ENCODE results near the gene ETV6. TPM values are rescaled to one million over a fixed set of nuclear protein-coding genes. Genes with fewer than 3 reads are reported as not detected.

Gene ETV6
- total RNA-seq, 1 experiment from 2014 or later = 17.2 TPM

DNA sequence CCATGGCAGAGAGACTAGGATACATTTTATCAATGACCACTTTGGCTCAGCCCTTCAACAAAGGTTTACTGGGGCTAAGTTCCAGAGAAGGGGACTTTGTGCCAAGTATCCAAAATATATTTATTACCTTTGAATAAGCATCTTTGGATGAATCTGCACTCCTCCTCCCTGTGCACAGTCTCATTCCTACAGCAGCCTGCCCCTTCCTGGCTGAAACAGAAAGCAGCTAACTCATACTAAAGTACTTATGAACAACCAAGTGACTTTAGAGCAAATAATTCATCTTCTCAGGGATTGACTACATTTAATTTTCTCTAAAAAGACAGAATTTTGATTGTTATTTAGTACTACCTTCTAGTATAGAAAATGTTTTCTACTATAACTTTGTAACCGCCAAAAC lies 47.8 kb upstream of the ETV6 start:
- no peak overlapping the region for H3K4me3 ChIP-seq (ENCODE audit: low read depth in 2 of 2, low read length in 2 of 2)
- TF ChIP-seq SIN3A (IDR thresholded peaks at IDR 0.05; ENCODE audit: borderline replicate concordance, insufficient read depth, low read depth, low read length) (no peak), TCF7L2 (IDR thresholded peaks at IDR 0.05; ENCODE audit: low read depth, low read length) (no peak), POLR2AphosphoS5 (IDR thresholded peaks at IDR 0.05; ENCODE audit: low read depth, low read length) (no peak)
- TF ChIP-seq, protein P1, sequence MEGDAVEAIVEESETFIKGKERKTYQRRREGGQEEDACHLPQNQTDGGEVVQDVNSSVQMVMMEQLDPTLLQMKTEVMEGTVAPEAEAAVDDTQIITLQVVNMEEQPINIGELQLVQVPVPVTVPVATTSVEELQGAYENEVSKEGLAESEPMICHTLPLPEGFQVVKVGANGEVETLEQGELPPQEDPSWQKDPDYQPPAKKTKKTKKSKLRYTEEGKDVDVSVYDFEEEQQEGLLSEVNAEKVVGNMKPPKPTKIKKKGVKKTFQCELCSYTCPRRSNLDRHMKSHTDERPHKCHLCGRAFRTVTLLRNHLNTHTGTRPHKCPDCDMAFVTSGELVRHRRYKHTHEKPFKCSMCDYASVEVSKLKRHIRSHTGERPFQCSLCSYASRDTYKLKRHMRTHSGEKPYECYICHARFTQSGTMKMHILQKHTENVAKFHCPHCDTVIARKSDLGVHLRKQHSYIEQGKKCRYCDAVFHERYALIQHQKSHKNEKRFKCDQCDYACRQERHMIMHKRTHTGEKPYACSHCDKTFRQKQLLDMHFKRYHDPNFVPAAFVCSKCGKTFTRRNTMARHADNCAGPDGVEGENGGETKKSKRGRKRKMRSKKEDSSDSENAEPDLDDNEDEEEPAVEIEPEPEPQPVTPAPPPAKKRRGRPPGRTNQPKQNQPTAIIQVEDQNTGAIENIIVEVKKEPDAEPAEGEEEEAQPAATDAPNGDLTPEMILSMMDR (IDR thresholded peaks at IDR 0.05) = no peak
- TF ChIP-seq, protein P2, sequence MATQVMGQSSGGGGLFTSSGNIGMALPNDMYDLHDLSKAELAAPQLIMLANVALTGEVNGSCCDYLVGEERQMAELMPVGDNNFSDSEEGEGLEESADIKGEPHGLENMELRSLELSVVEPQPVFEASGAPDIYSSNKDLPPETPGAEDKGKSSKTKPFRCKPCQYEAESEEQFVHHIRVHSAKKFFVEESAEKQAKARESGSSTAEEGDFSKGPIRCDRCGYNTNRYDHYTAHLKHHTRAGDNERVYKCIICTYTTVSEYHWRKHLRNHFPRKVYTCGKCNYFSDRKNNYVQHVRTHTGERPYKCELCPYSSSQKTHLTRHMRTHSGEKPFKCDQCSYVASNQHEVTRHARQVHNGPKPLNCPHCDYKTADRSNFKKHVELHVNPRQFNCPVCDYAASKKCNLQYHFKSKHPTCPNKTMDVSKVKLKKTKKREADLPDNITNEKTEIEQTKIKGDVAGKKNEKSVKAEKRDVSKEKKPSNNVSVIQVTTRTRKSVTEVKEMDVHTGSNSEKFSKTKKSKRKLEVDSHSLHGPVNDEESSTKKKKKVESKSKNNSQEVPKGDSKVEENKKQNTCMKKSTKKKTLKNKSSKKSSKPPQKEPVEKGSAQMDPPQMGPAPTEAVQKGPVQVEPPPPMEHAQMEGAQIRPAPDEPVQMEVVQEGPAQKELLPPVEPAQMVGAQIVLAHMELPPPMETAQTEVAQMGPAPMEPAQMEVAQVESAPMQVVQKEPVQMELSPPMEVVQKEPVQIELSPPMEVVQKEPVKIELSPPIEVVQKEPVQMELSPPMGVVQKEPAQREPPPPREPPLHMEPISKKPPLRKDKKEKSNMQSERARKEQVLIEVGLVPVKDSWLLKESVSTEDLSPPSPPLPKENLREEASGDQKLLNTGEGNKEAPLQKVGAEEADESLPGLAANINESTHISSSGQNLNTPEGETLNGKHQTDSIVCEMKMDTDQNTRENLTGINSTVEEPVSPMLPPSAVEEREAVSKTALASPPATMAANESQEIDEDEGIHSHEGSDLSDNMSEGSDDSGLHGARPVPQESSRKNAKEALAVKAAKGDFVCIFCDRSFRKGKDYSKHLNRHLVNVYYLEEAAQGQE (IDR thresholded peaks at IDR 0.05; ENCODE audit: insufficient read depth in 1 of 2, low read depth in 2 of 2, low read length in 1 of 2) = no peak
- POLR2A ChIA-PET = no interaction called here
- CTCF ChIA-PET = no interaction called here
- DNase-seq (ENCODE audit: low read depth, low spot score) (no peak), ATAC-seq (no peak)
- H3K27ac ChIP-seq (ENCODE audit: low read length) = no peak overlapping the region
- no peaks in the 10 kb centered on the region for H3K36me3 ChIP-seq (ENCODE audit: control insufficient read depth, insufficient read depth, low read length)
- BruUV-seq (replicated peaks) = no TSS peak
- no peaks in the 10 kb centered on the region for H3K27me3 ChIP-seq (ENCODE audit: control insufficient read depth, insufficient read depth, low read length)
- H3K4me1 ChIP-seq (ENCODE audit: control insufficient read depth, insufficient read depth, low read length) = no peaks in the 10 kb centered on the region
- intact Hi-C loops (cut with micrococcal nuclease; ENCODE audit: unreplicated experiment) = no loop called here
- in situ Hi-C loops (cut with HindIII; ENCODE audit: low pct_unique_long_range_greater_than_20kb, low sequenced_read_pairs) = no loop called here
- no peaks in the 10 kb centered on the region for H3K9me3 ChIP-seq (ENCODE audit: control insufficient read depth, insufficient read depth, low read depth, low read length)

DNA sequence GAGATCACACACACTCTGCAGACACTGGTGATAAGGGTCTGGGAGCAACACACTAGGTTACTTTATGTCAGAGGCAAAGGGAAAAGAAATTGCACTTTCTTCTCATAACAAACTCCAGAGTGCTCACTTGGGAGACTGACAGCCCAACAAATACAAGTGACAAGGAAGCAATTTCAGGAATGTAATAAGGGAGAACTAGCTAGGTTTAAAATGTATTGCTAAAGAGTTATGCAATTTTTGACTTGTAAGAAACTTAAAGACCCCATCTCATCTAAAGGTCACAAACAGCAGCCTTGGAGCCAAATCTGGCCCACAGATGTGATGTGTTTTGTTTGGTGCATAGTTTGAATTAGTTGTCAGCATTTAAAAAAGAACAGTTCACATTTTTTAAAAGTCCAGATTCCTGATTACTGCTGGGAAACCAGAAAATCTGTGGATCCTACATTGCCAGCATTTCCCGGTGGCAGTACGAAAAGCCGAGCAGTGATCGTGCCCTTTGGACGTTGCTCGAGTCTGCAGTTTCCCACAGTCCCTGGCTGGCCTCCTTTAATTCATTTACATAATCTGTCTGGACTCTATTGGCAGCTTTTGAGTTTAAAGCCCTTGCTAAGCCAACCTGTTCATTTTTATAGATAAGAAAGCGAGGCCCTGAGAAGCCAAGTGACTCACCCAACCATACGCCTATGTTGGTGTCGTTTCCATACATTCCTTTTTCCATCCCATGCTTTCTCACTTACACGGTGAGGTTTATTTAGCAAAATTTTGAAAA lies 42.0 kb upstream of the ETV6 start:
- no TSS peak for BruUV-seq (replicated peaks)
- ATAC-seq (no peak), DNase-seq (ENCODE audit: low read depth, low spot score) (no peak)
- Histone ChIP-seq H3K4me3 (ENCODE audit: low read depth in 2 of 2, low read length in 2 of 2) (no peak overlapping the region), H3K4me1 (ENCODE audit: control insufficient read depth, insufficient read depth, low read length) (no peaks in the 10 kb centered on the region), H3K27ac (ENCODE audit: low read length) (no peak overlapping the region), H3K36me3 (ENCODE audit: control insufficient read depth, insufficient read depth, low read length) (no peaks in the 10 kb centered on the region), H3K27me3 (ENCODE audit: control insufficient read depth, insufficient read depth, low read length) (no peaks in the 10 kb centered on the region), H3K9me3 (ENCODE audit: control insufficient read depth, insufficient read depth, low read depth, low read length) (no peaks in the 10 kb centered on the region)
- intact Hi-C loops (cut with micrococcal nuclease; ENCODE audit: unreplicated experiment) = no loop called here
- in situ Hi-C loops (cut with HindIII; ENCODE audit: low pct_unique_long_range_greater_than_20kb, low sequenced_read_pairs) = no loop called here
- CTCF ChIA-PET = interaction anchor here (0.6 kb wide), 1 partner anchor 461 kb away, joined by 3 read pairs; no protein-coding TSS in a partner anchor
- TF ChIP-seq TCF7L2 (IDR thresholded peaks at IDR 0.05; ENCODE audit: low read depth, low read length) (no peak), POLR2AphosphoS5 (IDR thresholded peaks at IDR 0.05; ENCODE audit: low read depth, low read length) (no peak), SIN3A (IDR thresholded peaks at IDR 0.05; ENCODE audit: borderline replicate concordance, insufficient read depth, low read depth, low read length) (no peak)
- TF ChIP-seq, protein P2 (IDR thresholded peaks at IDR 0.05; ENCODE audit: insufficient read depth in 1 of 2, low read depth in 2 of 2, low read length in 1 of 2) = no peak
- TF ChIP-seq, protein P1 (IDR thresholded peaks at IDR 0.05) = no peak
- POLR2A ChIA-PET = no interaction called here

All from Panc1 (cell line).